Endometrial microvascular endothelial cells (primary cell): Measurements from ENCODE around the gene YPEL5. TPM values are rescaled to one million over a fixed set of nuclear protein-coding genes. Genes with fewer than 3 reads are reported as not detected.
"Not testable (repeated sequence)": the region's sequence is repeated elsewhere in the genome, so short reads cannot be mapped to it uniquely, and the experiment has no call there.

ENCODE experiments used
- in situ Hi-C: cut with HindIII; loops from 2 replicates; pipeline ENCODE4 v1.10.0; 2017; ENCODE audit warnings: low sequenced_read_pairs, low pct_unique_long_range_greater_than_20kb; ENCODE audit errors: inconsistent ontology term
- total RNA-seq: library from RNA; depleted of rRNA; stranded (reverse); fragments of >200 nt; gene quantifications from one replicate; pipeline ENCODE4 v1.2.3, GENCODE V29; 2015; ENCODE audit errors: inconsistent ontology term

The YPEL5 gene
- 63.3 TPM for total RNA-seq

DNA sequence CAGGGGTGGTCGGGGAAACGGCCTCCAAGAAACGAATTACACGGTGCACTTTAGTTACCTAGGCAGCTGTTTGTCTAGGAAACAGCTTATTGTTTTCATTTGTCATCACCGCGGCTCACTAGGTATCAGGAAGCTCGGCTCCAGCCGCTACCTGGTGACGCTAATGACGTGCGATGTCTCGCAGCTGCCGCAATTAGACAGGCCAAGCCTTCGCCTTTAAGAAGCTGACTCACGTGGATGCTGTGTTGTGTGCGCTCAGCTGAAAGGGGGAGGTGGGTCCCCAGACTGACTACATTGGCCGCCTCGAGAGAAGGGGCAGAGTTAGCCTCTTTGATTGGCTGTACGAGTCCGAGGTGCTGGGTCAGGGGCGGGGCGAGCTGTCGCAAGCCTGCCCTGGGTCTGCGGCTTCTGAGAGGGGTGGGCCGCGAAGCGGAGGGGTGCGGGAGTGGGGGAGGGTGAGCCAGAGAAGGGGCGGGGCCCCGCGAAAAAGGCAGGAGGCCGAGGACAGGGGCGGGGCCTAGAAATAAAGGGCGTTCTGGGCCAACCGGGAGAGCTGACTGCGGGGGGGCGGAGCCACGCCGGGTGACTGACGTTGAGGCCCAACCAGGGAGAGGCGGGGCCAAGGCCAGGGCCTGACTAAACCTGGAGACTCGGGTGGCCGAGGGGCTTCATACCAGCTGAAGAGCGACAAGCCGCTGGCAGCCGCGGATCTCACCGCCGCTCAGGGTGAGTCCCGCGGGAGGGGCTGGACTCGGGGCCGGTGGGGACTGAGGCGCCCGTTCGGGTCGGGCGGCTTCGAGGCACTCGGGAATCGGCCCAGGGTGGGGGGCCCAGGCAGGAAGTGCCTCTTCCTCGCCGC is at the start of gene YPEL5:
YPEL5 (plus strand) TSS at position 671 of the 859 bp plus-strand sequence. CDS start 9,645 bp downstream, outside the sequence.
- in situ Hi-C loops = no loop called here

- in situ Hi-C loops = no loop called here
Measured at GRCh38 chr2:30098266-30099005, 48.4 kb upstream of the YPEL5 start.

GRCh38 chr2:30099366-30099765 is 47.4 kb upstream of the YPEL5 start:
- in situ Hi-C loops = not testable (repeated sequence)

GRCh38 chr2:30100691-30101090 is 46.1 kb upstream of the YPEL5 start:
- in situ Hi-C loops = not testable (repeated sequence)

GRCh38 chr2:30104307-30104706 is 42.5 kb upstream of the YPEL5 start:
- in situ Hi-C loops = no loop called here

DNA sequence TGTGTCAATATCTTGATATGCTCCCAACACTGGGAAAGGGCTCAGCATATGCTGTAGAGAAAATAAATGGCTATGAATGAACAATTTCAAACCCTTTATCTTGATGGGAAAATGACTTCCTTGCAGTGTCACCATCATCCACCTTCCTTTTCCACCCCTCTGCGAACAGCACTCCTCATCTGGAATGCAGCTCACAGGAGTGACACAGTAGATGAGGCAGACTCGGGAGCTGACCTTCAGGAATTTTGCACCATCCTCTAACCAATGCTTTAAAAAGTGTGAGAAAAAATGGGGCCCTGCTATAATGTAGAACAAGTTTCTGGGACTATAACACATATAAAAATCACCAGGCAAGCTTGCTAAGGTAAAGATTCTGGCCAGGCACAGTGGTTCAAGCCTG is 41.3 kb upstream of the YPEL5 start:
- in situ Hi-C loops = no loop called here

GRCh38 chr2:30106543-30106942 is 40.3 kb upstream of the YPEL5 start:
- in situ Hi-C loops = no loop called here

DNA sequence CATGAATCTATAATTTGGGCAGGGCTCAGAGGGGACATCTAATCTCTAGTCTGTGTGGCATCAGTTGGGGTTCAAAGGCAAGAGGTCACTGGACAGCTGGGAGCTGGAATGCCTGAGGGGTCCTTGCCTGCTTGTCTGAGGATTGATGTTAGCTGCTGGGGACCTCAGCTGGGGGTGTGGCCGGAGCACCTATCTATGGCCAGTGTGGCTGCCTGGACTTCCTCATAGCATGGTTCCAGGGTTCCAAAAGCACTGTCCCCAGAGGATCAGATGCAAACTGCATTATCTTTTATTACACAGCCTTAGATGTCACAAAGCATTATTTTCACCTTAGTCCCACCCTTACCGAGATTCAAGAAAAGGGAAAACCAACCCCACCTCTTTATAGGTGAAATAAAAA is 38.6 kb upstream of the YPEL5 start:
- in situ Hi-C loops = no loop called here

- in situ Hi-C loops = no loop called here
Measured at GRCh38 chr2:30108851-30109250, 38.0 kb upstream of the YPEL5 start.

DNA sequence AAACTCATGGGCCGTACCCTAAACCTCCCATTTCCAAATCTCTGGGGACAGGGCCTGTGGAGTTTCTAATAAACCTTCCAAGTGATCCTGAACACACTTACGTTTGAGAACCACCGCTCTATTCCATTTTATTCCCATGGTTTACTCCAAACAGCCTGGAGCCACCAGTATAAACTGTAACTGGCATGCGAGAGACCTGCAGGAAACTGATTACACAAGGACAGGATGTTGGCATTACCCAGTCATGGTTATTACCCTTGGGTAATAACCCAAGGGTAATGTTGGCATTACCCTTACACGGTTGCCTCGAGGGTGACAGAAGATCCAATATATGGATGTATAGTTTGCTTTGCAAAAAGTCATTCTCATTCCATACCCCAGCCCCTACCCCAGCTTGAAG is 37.0 kb upstream of the YPEL5 start:
- in situ Hi-C loops = no loop called here

DNA sequence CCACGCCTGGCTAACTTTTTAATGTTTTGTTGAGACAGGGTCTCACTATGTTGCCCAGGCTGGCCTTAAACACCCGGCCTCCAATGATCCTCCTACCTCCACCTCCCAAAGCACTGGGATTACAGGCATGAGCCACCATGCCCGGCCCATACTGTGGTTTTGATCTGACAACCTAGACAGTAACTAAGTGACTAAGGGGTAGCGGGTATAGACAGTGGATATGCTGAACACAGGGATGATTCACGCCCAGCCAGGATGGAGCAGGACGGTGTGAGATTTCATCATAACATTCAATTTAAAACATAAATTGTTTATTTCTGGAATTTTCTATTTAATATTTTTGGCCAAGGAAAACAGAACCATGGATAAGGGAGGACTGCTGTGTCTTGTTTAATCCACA is 36.0 kb upstream of the YPEL5 start:
- in situ Hi-C loops = no loop called here

DNA sequence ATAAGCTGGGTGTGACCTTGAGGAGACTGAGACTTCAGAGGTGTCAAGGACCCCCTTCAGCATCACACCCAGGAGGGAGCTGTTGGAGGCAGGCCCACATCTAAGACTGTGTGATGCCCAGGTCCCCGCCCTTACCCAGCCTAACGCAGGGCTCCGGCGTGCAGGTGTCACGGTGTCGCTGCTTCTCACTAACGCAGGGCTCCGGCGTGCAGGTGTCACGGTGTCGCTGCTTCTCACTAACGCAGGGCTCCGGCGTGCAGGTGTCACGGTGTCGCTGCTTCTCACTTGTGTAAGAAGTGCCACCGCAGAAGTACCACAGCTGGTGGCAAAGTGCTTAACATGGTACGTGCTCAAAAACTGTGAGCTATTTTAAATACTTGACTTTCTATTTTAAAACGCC is 35.6 kb upstream of the YPEL5 start:
- in situ Hi-C loops = not testable (repeated sequence)

- in situ Hi-C loops = no loop called here
Measured at GRCh38 chr2:30112561-30112960, 34.2 kb upstream of the YPEL5 start.

DNA sequence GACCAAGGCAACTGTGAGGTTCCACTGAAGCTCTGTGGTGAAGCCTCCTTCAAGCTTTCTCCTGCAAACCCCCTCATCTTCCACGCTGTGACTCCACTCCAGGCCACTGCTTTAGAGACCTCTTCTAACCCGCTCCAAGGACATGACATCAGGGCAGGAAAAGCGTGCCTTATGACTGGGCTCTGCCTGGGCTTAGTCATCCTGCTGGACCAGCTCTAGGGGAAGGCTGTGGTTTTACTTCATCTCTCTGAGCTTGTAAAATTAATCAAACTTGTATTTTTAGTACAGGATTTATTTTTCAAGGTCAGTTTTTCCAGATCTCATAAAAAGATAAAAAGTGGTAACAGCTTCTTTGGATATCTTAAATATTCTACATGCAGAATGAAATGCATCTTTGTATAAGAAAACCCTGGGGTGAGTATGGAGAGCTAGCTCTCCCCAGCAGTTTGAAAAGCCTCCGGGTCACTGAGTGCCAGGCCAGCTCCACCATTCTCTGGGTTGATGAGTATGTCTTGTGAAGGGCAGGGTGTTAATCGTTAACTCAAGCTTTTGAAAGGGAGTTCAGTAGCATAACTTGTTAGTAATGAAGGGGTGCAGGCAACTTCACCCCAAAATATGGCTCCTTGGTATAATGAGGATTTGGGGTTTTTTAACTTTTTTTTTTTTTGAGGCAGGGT is 33.1 kb upstream of the YPEL5 start:
- in situ Hi-C loops = no loop called here

DNA sequence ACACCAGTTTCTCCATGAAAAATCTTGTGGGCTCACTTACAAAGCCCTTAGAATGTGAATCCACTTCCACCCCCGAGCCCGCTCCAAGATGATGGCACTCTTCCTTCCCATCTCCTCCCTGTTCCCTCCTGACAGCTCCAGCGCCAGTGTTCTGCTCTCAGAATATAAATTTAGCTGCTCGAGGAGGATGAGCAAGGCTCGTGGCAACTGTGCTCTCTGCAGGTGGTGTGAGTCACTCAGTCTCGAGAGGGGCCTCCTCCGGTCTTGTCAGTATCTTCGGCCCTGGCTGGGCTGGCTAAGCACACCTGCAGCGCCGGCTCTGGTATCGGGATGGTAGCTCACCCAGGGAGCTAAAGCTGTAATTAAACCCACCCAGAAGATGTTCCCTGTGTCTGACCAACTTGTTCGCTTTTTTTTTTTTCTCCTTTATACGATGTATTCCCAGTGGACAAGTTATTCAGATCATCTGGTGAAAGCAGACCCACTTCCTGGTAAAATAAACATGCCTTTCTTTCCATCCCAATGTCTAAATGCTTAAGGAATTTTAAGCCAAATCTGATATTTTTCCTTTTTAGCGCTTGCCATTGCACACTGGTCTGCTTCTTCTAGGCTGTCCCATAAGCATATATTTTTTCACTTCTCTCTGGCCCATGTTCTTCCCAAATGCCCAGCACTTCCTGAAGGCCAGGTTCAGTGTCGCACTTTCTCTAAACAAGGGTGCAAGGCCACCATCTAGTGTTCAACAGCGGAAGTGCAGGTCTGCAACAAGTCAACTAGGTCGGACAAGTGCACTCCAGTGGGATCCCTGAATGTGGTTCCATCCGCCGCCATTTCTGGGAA is 31.4 kb upstream of the YPEL5 start:
- in situ Hi-C loops = no loop called here

GRCh38 chr2:30115981-30116285 is 30.9 kb upstream of the YPEL5 start:
- in situ Hi-C loops = no loop called here

GRCh38 chr2:30122362-30122761 is 24.4 kb upstream of the YPEL5 start:
- in situ Hi-C loops = no loop called here

DNA sequence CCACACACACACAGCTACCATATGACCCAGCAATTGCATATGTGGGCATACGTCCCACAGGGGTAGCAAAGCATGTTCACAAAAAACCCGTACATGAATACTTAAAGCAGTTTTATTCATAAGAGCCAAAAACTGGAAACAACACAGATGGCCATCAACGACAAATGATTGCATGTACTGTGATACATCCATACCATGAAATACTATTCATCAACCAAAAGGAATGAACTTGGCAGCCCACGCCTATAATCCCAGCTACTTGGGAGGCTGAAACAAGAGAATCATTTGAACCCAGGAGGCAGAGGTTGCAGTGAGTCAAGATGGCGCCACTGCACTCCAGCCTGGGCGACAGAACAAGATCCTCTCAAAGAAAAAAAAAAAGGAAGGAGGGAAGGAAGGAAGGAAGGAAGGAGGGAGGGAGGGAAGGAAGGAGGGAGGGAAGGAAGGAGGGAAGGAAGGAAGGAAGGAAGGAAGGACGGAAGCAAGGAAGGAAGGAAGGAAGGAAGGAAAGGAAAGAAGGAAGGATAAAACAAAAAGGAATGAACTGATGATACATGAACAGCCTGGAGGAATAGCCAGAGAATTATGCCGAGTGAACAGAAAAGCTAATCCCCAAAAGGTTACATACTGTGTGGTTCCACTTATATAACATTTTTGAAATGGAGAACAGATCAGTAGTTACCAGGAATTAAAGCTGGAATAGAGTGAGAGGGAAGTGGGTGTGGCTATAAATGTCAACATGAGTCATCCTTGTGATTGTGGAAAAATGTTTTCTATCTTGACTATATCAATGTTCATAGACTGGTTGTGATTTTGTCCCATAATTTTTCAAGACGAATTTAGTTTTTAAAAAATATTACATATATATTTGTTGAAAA is 19.6 kb upstream of the YPEL5 start:
- in situ Hi-C loops = no loop called here
